Ectodermal cell (in vitro differentiated cells): ENCODE measurements around the gene PDE8B.

Source experiments
- H3K27ac ChIP-seq: 2 replicates; pipeline ENCODE4 v1.7.0; 2013; ENCODE audit warnings: mild to moderate bottlenecking, low read depth, low read length; ENCODE audit not compliant: insufficient read depth, poor library complexity, severe bottlenecking
- H3K27me3 ChIP-seq: 2 replicates; pipeline ENCODE4 v1.7.0; 2013; ENCODE audit warnings: mild to moderate bottlenecking, low read length; ENCODE audit not compliant: insufficient read depth, control insufficient read depth, poor library complexity, severe bottlenecking
- H3K36me3 ChIP-seq: one replicate; pipeline ENCODE4 v1.7.0; 2013; ENCODE audit warnings: low read length; ENCODE audit not compliant: control insufficient read depth, insufficient read depth
- H3K4me1 ChIP-seq: one replicate; pipeline ENCODE4 v1.7.0; 2013; ENCODE audit warnings: low read length; ENCODE audit not compliant: control insufficient read depth, insufficient read depth
- H3K4me3 ChIP-seq: 2 replicates; pipeline ENCODE4 v1.7.0; 2013; ENCODE audit warnings: low read depth, low read length, control low read depth; ENCODE audit not compliant: insufficient read depth
- H3K9me3 ChIP-seq: 2 replicates; pipeline ENCODE4 v1.7.0; 2013; ENCODE audit warnings: mild to moderate bottlenecking, low read length, moderate library complexity; ENCODE audit not compliant: control insufficient read depth
- WGBS, 2 experiments: methylation state at CpG; one replicate each; pipeline ENCODE4 v1.1.7; 2013; ENCODE audit warnings: missing lambda C conversion rate in 2 of 2; 5-methylcytosine and 5-hydroxymethylcytosine counted together

The PDE8B gene

GRCh38 chr5:77333036-77333435 lies 122.6 kb downstream of the PDE8B start:
- 91 to 95% methylated on average over 4 of the region's 4 CpGs for WGBS, 2 experiments
- Histone ChIP-seq H3K4me1 (peaks cover 14% of the 10 kb centered on the region), H3K9me3 (no peaks in the 10 kb centered on the region)

GRCh38 chr5:77333451-77334123 lies 123.1 kb downstream of the PDE8B start:
- no peak overlapping the region for H3K27ac ChIP-seq
- H3K36me3 ChIP-seq = no peaks in the 10 kb centered on the region
- no peak overlapping the region for H3K4me3 ChIP-seq
- peaks cover 16% of the 10 kb centered on the region for H3K4me1 ChIP-seq
- no peaks in the 10 kb centered on the region for H3K9me3 ChIP-seq
- 75 to 78% methylated on average over 5 of the region's 5 CpGs for WGBS, 2 experiments
- no peaks in the 10 kb centered on the region for H3K27me3 ChIP-seq

More at GRCh38 chr5:77333036-77333435, 122.6 kb downstream of the PDE8B start:
- no peak overlapping the region for H3K4me3 ChIP-seq
- H3K27me3 ChIP-seq = no peaks in the 10 kb centered on the region
- H3K27ac ChIP-seq = no peak overlapping the region
- no peaks in the 10 kb centered on the region for H3K36me3 ChIP-seq

GRCh38 chr5:77337246-77337645 lies 126.8 kb downstream of the PDE8B start:
- Histone ChIP-seq H3K36me3 (no peaks in the 10 kb centered on the region), H3K4me3 (no peak overlapping the region), H3K27me3 (no peaks in the 10 kb centered on the region), H3K9me3 (no peaks in the 10 kb centered on the region), H3K27ac (no peak overlapping the region), H3K4me1 (peaks cover 20% of the 10 kb centered on the region)
- WGBS, 2 experiments = 87 to 92% methylated on average over 2 to 3 of the region's 3 CpGs

GRCh38 chr5:77337686-77338085 lies 127.2 kb downstream of the PDE8B start:
- Histone ChIP-seq H3K4me3 (no peak overlapping the region), H3K4me1 (peaks cover 20% of the 10 kb centered on the region), H3K36me3 (no peaks in the 10 kb centered on the region), H3K9me3 (no peaks in the 10 kb centered on the region), H3K27ac (no peak overlapping the region), H3K27me3 (no peaks in the 10 kb centered on the region)
- 39 to 41% methylated on average over 4 of the region's 4 CpGs for WGBS, 2 experiments

- Histone ChIP-seq H3K9me3 (no peaks in the 10 kb centered on the region), H3K27ac (no peak overlapping the region), H3K4me1 (peaks cover 13% of the 10 kb centered on the region), H3K4me3 (no peak overlapping the region), H3K27me3 (no peaks in the 10 kb centered on the region), H3K36me3 (no peaks in the 10 kb centered on the region)
- 93 to 96% methylated on average over 2 of the region's 4 CpGs for WGBS, 2 experiments
Measured at GRCh38 chr5:77339337-77339890, 128.9 kb downstream of the PDE8B start.

GRCh38 chr5:77343165-77343564 lies 132.7 kb downstream of the PDE8B start:
- Histone ChIP-seq H3K4me1 (peaks cover 4% of the 10 kb centered on the region), H3K4me3 (no peak overlapping the region), H3K27ac (no peak overlapping the region), H3K27me3 (no peaks in the 10 kb centered on the region), H3K36me3 (no peaks in the 10 kb centered on the region), H3K9me3 (no peaks in the 10 kb centered on the region)
- WGBS, 2 experiments = 92 to 97% methylated on average over 3 of the region's 3 CpGs

GRCh38 chr5:77347435-77348098 lies 137.1 kb downstream of the PDE8B start:
- no peaks in the 10 kb centered on the region for H3K36me3 ChIP-seq
- no peak overlapping the region for H3K4me3 ChIP-seq
- 61 to 63% methylated on average over 5 of the region's 5 CpGs for WGBS, 2 experiments
- peaks cover 7% of the 10 kb centered on the region for H3K4me1 ChIP-seq
- no peaks in the 10 kb centered on the region for H3K9me3 ChIP-seq
- H3K27me3 ChIP-seq = no peaks in the 10 kb centered on the region
- no peak overlapping the region for H3K27ac ChIP-seq

- Histone ChIP-seq H3K4me3 (no peak overlapping the region), H3K27me3 (no peaks in the 10 kb centered on the region), H3K9me3 (no peaks in the 10 kb centered on the region), H3K36me3 (no peaks in the 10 kb centered on the region), H3K4me1 (peaks cover 6% of the 10 kb centered on the region), H3K27ac (no peak overlapping the region)
- 92 to 100% methylated on average over 3 to 4 of the region's 4 CpGs for WGBS, 2 experiments
Measured at GRCh38 chr5:77353251-77353650, 142.8 kb downstream of the PDE8B start.

- Histone ChIP-seq H3K4me3 (no peak overlapping the region), H3K9me3 (no peaks in the 10 kb centered on the region), H3K27ac (no peak overlapping the region), H3K36me3 (no peaks in the 10 kb centered on the region), H3K4me1 (no peaks in the 10 kb centered on the region), H3K27me3 (no peaks in the 10 kb centered on the region)
- WGBS, 2 experiments = 93 to 94% methylated on average over 2 of the region's 2 CpGs
Measured at GRCh38 chr5:77354454-77354853, 144.0 kb downstream of the PDE8B start.

- Histone ChIP-seq H3K9me3 (no peaks in the 10 kb centered on the region), H3K4me3 (no peak overlapping the region), H3K36me3 (no peaks in the 10 kb centered on the region), H3K4me1 (no peaks in the 10 kb centered on the region), H3K27me3 (no peaks in the 10 kb centered on the region), H3K27ac (no peak overlapping the region)
- WGBS, 2 experiments = 92 to 94% methylated on average over 7 of the region's 7 CpGs
Measured at GRCh38 chr5:77355080-77355479, 144.6 kb downstream of the PDE8B start.
